GM21528 (cell line): ENCODE data around the gene TCEAL1.
"Not testable (repeated sequence)": the region's sequence is repeated elsewhere in the genome, so short reads cannot be mapped to it uniquely, and the experiment has no call there.

ENCODE experiments used
- ATAC-seq: cut with Tn5 transposase; IDR thresholded peaks from one replicate; pipeline ENCODE4 v1.9.1; 2021; ENCODE audit warnings: mild to moderate bottlenecking, moderate library complexity; ENCODE audit not compliant: unreplicated experiment, low FRiP score

The TCEAL1 gene

DNA sequence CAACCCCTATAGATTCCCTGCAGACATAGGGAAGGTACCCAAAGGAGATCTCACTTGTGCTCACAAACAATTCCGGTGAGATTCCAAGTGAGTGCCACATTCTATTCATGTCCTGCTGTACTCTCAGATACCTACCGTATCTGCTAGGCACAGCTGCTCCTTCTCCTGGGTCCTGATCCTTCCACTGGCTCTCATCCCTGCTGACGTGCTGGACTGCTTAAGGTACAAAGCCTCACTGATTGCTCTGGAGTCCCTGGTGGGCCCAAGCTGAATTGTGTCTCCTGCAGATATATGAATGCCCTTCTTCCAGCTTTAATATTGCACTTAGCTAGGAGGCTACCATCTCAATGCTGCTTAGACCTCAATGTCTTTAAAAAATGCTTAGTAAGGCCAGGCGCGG lies 2.4 kb downstream of the TCEAL1 start:
- ATAC-seq = no peak

DNA sequence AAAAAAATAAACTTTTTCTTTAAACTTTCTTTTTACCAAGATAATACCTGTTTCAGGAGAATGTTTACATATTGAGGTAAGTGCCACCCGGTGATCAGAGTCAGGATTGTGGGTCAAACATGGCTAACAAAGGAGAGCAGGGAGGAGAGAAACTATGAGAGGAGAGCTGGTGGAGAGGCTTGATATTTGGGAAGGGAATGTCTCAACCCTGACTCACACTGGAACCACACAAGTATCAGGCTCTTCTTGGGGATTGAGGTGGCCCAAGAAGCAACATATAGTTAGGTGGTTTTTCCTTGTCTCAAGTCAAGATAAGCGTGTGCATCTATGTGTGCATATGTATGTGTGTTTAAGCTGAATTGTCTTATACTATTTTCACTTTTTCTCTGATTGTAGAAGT lies 6.7 kb downstream of the TCEAL1 start:
- ATAC-seq = no peak

DNA sequence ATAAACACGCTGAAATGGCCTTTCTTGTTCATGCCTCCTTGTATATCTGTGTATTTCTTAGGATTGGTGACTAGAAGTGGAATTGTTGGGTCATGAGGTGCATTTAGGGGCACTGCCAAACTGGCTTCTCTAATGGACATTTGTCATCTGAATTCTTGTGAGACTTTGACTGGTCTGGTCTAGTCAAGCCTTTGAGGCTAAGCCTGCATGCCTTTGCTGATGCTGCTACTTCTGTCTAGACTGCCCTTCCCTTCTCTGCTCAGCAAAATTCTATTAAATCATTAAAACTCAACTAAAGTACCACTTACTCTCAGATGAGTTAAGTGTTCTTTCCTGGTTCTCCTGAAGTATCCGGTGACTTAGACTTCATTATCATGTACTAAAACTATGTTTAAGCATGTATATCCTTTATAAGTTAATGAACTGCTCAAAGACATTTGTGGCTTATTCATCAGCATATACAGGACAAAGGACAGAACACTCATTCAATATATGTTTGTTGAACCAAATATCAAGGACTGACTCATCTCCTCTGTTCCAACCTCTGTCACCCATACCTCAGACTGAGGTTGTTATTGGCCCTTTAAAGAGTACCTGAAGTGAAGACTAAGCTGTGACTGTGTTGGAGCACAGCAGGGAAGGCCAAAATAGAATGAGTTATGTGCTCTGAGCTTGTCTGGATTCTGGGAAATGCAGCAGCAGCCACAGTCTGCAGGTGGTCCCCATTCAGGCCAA lies 9.0 kb downstream of the TCEAL1 start:
- ATAC-seq = no peak

DNA sequence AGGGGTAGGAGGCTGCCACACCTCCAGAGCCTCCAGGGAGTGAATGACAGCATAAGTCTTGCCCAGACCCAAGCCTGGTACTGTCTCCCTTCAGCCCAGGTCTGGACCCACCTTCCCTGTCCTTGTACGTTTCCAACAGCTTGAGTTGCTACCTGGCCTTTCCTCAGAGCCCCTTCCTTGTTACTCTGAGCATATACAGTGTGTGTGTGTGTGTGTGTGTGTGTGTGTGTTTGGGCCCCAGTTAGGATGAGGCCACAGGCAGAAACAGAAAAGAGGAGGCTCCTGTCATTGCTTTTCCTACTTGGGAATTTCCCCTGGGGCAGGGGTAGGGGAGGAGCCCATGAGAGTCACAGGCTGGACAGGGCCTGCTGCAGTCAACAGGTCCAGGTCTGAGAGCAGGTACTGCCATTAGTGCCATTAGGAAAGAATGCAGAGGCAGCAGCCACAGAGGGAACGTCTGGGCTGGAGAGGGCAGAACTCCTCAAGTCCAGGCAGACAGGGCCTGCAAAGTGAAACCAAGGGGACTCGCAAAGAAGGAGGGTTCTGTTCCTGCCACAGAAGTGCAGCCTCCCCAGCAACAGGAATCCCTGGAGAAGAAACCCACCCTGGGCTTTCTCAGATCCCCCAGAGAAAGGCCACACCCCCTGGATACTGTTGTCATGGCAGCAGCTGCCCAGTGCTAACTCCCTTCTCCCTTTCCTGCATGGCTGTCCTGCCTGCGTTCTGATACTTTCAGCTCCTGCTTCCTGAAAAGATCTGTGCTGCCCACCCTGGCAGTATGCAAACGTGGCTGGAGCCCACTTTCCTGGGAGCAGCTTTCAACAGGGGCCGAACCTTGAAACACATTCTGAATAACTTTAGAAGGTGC lies 9.9 kb downstream of the TCEAL1 start:
- ATAC-seq = not testable (repeated sequence)

GRCh38 chrX:103640401-103641155 lies 11.8 kb downstream of the TCEAL1 start:
- ATAC-seq = no peak

DNA sequence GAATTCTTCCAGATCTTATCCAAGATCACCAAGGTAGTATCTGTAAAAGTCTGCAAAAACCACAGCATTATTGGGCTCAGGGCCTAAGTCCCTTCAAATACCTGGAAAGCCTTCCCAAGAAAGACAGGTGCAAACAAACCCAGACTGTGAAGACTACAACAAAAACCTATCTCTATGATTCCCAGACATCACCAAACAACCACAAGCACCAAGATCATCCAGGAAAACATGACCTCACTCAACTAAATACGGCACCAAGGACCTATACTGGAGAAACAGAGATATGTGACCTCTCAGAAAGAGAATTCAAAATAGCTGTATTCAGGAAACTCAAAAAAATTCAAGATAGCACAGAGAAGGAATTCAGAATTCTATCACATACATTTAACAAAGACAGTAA lies 15.3 kb downstream of the TCEAL1 start:
- ATAC-seq = no peak

DNA sequence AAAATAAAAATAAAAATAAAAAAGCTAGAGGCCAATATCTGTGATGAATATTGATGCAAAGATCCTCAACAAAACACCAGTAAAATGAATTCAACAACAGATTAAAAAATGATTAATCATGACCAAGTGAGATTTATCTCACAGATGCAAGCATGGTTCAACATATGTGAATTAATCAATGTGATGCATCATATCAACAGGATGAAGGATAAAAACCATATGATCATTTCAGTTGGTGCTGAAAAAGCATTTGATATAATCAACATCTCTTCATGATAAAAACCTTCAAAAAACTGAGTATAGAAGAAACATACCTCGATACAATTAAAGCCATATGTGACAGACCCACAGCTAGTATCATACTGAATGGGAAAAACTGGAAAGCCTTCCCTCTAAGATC lies 18.9 kb downstream of the TCEAL1 start:
- no peak for ATAC-seq

DNA sequence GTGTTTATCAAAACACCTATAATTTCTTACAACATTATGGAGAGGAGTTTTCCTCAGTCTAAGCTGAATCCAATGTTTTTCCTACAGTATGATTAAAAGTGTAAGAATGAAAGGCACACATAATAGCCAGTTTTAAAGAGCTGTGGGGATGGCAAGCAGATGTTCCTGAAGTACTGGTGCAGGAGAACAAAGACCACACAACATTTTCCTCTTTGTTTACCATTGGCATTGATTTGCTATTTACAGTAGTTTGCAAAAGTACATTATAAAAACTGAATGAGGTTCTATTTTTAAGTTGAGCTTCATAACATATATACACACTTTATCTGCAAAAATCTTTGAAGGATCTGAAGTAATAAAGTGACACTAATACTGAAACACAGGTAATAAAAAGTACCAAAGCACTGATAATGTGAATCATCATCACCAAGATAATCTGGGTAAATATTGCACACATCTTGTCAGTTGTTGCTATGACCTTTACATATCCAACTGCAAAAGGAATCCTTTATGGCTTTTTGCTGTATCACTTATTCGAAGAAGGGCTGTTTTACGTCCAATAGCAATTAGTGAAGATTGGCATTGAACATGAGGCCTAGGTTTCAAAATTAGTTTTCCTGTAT lies 22.5 kb downstream of the TCEAL1 start:
- ATAC-seq = no peak

DNA sequence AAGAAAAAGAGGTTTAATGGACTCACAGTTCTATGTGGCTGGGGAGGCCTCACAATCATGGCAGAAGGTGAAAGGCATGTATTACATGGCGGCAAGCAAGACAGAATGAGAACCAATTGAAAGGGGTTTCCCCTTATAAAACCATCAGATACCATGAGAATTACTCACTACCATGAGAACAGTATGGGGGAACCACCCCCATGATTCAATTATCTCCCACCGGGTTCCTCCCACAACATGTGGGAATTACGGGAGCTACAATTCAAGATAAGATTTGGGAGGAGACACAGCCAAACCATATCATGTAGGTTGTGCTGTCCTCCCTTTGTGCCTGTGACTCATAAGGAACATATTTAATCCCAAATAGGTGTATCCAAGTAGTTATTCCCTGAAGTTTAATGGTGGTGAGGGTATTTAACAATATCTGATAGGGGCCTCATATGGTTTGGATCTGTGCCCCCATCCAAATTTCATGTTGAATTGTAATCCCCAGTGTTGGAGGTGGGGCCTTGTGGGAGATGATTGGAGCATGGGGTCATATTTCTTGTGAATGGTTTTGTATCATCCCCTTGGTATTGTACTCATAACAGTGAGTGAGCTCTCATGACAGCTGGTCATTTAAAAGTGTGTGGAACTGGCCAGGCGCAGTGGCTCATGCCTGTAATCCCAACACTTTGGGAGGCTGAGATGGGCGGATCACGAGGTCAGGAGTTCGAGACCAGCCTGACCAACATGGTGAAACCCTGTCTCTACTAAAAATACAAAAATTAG lies 26.6 kb downstream of the TCEAL1 start:
- not testable (repeated sequence) for ATAC-seq

GRCh38 chrX:103656617-103657016 lies 27.8 kb downstream of the TCEAL1 start:
- no peak for ATAC-seq

GRCh38 chrX:103657066-103657465 lies 28.3 kb downstream of the TCEAL1 start:
- not testable (repeated sequence) for ATAC-seq

GRCh38 chrX:103658681-103659433 lies 30.1 kb downstream of the TCEAL1 start:
- no peak for ATAC-seq

- not testable (repeated sequence) for ATAC-seq
Measured at GRCh38 chrX:103659460-103659859, 30.7 kb downstream of the TCEAL1 start.

GRCh38 chrX:103663981-103664762 lies 35.4 kb downstream of the TCEAL1 start:
- no peak for ATAC-seq

GRCh38 chrX:103666202-103667107 lies 37.7 kb downstream of the TCEAL1 start:
- ATAC-seq = no peak

DNA sequence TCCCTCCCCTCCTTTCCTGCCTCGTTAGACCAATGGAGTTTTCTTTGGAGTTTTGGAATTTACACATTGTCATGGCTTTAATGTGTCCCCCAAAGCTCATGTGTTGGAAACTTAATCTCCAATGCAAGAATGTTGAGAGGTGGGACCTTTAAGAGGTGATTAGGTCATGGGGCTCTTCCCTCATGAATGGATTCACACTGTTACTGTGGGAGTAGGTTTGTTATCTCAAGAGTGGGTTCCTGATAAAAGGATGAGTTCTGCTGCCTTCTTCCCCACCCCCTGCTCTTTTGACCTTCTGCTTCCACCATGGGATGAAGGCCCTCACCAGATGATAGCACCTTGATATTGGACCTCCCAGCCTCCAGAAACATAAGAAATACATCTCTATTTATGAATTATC lies 41.0 kb downstream of the TCEAL1 start:
- ATAC-seq = no peak
